ENCODE data around the gene AIP.

DNA sequence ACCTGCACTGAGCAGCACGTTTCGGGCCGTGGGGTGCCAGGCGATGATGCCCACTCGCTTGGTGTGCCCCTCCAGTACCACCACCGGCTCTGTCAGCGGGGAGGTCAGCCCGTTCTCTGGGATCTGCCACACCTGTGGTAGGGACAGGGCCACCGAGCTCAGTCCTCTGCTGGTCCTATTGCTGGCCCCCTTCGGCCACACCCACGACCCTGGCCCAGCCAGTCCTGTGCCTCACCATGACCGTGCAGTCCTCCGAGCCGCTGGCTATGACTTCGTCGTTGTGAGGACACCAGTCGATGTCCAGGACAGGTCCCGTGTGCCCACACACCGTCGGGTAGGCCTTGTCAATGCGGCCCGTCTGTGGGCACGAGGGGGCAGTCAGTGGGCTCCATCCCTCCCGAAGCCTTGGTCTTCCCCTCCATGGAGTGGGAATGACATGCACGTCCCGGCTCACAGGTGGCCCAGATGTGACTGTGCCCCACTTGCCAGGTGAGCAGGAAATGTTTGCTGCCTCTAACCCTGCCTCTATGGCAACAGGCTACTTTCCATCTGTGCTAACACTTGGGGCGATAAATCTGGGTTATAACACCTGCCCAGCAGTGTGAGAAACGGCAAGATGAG, 41.0 kb upstream of the AIP start:
- no peak for TF ChIP-seq BRD4 (IDR thresholded peaks at IDR 0.05)
- TF ChIP-seq, protein P1, sequence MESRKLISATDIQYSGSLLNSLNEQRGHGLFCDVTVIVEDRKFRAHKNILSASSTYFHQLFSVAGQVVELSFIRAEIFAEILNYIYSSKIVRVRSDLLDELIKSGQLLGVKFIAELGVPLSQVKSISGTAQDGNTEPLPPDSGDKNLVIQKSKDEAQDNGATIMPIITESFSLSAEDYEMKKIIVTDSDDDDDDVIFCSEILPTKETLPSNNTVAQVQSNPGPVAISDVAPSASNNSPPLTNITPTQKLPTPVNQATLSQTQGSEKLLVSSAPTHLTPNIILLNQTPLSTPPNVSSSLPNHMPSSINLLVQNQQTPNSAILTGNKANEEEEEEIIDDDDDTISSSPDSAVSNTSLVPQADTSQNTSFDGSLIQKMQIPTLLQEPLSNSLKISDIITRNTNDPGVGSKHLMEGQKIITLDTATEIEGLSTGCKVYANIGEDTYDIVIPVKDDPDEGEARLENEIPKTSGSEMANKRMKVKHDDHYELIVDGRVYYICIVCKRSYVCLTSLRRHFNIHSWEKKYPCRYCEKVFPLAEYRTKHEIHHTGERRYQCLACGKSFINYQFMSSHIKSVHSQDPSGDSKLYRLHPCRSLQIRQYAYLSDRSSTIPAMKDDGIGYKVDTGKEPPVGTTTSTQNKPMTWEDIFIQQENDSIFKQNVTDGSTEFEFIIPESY (CRISPR knock-in tag; IDR thresholded peaks at IDR 0.05) = no peak
- TF ChIP-seq, protein P2, sequence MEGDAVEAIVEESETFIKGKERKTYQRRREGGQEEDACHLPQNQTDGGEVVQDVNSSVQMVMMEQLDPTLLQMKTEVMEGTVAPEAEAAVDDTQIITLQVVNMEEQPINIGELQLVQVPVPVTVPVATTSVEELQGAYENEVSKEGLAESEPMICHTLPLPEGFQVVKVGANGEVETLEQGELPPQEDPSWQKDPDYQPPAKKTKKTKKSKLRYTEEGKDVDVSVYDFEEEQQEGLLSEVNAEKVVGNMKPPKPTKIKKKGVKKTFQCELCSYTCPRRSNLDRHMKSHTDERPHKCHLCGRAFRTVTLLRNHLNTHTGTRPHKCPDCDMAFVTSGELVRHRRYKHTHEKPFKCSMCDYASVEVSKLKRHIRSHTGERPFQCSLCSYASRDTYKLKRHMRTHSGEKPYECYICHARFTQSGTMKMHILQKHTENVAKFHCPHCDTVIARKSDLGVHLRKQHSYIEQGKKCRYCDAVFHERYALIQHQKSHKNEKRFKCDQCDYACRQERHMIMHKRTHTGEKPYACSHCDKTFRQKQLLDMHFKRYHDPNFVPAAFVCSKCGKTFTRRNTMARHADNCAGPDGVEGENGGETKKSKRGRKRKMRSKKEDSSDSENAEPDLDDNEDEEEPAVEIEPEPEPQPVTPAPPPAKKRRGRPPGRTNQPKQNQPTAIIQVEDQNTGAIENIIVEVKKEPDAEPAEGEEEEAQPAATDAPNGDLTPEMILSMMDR (IDR thresholded peaks at IDR 0.05 in 2 of 3, conservative IDR thresholded peaks at IDR 0.05 in 1 of 3; ENCODE audit: insufficient read depth in 2 of 3, low read depth in 1 of 3, low read length in 3 of 3) = no peak
- no peak for TF ChIP-seq SREBF2 (CRISPR knock-in tag; IDR thresholded peaks at IDR 0.05)
- no peak for TF ChIP-seq POLR2AphosphoS2 (IDR thresholded peaks at IDR 0.05; ENCODE audit: low read length)

All from K562 (cell line).